HG03460 (cell line): Measurements from ENCODE around the gene RNF25.

Experiments
- ATAC-seq: cut with Tn5 transposase; IDR thresholded peaks from one replicate; pipeline ENCODE4 v1.9.1; 2021; ENCODE audit not compliant: unreplicated experiment

The RNF25 gene

GRCh38 chr2:218680061-218680460 lies 8.3 kb upstream of the RNF25 start:
- ATAC-seq: no peak

DNA sequence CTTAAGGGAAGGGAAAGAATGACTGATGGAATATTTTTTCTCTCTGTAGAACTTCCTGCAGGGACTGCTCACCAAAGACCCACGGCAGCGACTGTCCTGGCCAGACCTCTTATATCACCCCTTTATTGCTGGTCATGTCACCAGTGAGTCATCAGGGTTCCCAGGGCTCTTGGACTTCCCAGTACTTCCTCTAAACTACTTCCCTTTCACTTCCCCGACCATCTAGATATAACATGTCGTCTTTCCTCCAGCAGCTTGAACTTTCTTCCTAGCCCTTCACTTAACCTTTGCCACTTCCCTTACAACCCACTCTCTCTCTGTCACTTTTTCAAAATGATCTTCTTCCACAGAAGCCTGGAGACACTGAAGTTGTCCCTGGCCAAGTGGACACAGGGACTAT lies 7.3 kb upstream of the RNF25 start:
- no peak for ATAC-seq

GRCh38 chr2:218671097-218671653 lies 627 bp downstream of the RNF25 start:
- ATAC-seq: peak; percentile 5

DNA sequence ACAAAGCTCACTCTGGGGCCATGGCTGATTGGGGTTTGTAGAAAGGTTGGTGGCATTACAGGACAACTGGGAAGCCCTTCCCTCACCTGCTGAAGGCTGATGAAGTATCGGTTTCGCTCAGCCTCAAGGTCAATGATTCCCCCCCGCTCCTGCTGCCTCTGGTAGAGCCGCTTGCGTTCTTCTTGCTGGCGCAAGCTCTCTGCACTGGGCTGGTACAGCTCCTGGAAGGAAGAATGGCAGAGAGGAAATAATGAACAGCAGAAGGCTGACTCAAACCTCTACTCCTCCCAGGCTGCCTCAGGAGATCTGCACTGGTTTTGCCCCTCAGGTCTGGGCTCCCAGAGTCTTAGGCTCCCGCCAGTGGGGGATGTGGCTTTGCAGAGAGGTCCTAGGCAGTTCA lies 7.1 kb downstream of the RNF25 start:
- no peak for ATAC-seq

GRCh38 chr2:218663901-218664300 lies 7.9 kb downstream of the RNF25 start:
- ATAC-seq: no peak

DNA sequence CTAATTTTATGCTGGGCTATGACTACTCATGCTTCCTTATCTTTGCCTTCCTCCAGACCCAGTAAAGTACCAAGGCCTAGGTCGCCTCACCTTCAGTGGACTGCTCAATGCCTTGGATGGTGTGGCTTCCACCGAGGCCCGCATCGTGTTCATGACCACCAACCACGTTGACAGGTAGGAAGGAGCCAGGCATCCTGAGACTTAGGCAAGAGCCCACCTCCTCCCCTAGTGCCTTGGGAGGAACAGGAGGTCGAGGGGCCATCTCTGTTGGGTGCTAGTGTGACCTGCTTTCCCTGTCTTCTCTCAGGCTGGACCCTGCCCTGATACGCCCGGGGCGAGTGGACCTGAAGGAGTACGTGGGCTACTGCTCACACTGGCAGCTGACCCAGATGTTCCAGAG lies 9.0 kb downstream of the RNF25 start:
- no peak for ATAC-seq

DNA sequence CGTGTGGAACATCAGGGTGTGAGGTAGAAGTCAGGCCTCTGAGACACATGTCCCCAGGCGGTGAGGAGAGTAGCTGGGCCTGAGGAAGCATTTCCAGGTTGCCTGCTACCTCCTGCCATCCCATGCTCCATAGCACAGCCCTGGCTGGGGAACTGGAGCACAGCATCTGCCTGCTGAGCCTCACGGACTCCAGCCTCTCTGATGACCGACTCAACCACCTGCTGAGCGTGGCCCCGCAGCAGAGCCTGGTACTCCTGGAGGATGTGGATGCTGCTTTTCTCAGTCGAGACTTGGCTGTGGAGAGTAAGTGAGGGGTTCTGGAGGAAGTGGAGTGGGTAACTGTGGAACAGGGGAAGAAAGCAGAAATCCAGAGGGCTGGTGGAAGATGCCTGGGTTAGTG lies 9.4 kb downstream of the RNF25 start:
- ATAC-seq: no peak

- no peak for ATAC-seq
Observed at GRCh38 chr2:218659988-218660358, 11.8 kb downstream of the RNF25 start.

DNA sequence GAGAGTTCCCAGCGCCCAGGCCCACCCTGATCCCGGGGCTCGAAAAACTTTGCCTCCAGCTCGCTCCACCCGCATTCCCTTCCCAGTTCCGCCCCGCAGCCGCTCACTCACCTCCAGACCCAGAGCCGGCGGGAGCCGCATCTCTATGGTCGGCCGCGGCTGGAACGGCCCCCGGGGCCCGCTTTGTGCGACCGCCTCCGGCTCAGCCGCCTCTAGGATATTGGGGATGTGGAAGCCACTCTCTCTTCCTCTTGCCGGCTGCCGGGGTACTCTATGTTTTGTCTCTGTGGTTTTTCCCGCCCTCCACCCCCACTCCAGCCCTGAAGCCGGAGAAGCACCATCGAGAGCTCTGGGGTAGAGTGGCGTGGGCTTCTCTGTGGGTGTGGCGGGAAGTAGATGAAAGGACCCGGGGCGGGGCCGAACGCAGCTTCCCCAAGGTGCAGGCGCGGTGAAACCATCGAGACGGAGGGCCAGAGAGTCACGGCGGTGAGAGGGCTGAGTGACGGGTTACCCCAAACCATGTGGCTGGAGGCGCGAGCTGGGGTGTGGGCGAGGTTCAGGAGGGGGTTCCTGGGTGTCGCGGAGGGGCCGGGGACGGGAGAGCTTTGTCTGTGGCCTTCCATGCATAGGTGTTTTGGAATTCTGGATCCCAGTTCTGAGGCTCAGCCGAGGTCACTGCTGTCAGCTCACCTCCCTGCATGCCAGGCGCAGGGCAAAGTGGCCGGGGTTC lies 12.4 kb downstream of the RNF25 start, which contains the start of the genes BCS1L and ZNF142:
Gene BCS1L (plus strand): TSS at position 426 of the 730 bp plus-strand sequence. CDS start 1,305 bp downstream, outside the sequence.
Gene ZNF142 (minus strand): TSS at position 366 of the 730 bp plus-strand sequence. CDS start 3,194 bp downstream, outside the sequence.
- peak; percentile 98 for ATAC-seq

DNA sequence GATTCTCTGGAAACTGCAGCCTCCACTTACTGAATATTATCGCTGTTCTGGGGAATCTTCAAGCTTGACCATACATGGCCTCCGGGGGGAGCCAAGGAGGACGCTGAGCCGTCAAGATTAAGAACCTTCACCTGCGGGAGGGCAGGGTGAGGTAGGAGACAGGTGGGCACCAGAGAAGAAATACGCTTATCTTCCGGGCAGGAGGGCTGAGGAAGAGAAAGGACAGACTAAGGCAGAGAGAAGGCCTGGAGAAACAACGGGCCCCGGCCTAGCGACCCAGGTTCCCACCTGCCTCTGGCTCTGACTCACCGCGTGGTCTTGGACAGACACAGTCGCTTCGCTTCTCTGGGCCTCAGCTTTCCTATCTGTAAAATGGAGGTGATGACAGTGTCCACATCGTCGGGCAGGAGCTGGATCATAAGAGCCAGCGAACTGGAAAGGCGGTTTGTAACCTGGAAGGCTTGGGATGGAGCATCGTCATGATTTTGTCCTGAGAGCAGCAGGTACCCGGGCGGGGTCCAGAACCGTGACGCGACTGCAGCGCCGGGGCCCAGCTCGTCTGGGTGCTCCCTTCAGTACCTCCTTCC lies 13.0 kb downstream of the RNF25 start:
- ATAC-seq: peak; percentile 36

DNA sequence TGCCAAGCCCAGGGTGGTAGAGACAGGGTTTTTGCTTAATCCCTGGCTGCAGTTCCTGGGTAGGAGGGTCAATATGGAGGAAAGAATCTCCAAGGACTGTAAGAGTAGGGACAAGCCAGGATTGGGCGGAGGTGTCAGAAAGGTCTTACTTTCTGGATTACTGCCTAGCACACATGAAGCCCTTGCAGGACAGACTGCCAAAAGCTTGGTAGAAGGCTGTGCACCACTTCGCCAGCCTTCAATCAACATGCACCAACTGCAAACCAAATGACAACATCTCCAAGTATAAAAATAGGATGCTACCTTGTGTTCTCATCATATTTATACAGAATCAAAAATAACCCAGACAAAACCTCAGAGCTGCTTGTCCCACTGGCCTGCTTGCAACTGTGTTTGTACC lies 16.1 kb downstream of the RNF25 start:
- no peak for ATAC-seq

- ATAC-seq: no peak
Observed at GRCh38 chr2:218648787-218649100, 23.1 kb downstream of the RNF25 start.

GRCh38 chr2:218648088-218648786 lies 23.6 kb downstream of the RNF25 start:
- no peak for ATAC-seq

- ATAC-seq: peak; percentile 53
Observed at GRCh38 chr2:218645126-218645525, 26.7 kb downstream of the RNF25 start.

GRCh38 chr2:218644721-218645120 lies 27.1 kb downstream of the RNF25 start:
- no peak for ATAC-seq

DNA sequence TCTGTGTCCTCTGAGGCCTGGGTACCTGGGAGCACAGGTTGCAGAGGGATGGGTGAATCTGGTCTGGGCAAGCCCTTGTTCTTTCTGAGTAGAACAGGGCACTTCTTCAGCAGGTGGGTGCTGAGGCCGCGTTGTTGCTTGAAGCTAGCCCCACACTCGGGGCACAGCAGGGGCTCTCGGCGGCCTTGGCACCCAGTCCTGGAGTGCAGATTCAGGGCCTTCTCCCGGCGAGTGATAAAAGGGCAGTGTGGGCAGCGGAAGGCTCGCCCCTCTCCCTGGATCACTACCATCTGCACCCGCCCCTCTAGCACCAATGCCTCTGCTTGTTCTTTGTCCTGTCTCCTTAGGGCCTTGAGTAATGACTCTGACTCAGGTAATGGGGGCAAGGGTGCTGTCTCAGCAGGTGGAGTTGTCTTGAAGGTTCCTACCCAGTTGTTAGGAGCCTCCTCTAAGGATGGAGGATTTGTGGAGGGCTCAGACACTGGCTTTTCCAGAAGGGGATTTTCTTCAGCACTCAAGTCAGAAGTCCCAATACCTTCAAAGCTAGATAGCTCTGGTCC lies 28.0 kb downstream of the RNF25 start:
- ATAC-seq: no peak

DNA sequence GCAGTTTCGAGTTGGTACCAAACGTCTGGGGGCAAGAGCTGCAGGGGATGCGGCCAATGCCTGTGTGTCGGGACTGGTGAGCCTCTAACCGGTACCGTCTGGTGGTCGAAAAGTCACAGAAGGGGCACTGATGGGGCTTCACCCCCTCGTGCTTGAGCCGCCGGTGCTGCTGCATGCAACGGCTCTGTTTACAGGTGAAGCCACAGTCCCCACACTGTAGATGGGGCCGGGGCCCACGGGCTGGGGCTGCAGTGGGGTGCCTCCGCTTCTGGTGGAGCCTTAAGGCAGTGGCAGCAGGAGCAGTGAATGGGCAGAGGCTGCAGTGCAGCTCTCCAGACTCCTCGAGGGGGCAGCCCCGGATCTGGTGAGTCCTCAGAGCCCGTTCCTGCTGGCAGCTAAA lies 29.0 kb downstream of the RNF25 start:
- ATAC-seq: no peak

DNA sequence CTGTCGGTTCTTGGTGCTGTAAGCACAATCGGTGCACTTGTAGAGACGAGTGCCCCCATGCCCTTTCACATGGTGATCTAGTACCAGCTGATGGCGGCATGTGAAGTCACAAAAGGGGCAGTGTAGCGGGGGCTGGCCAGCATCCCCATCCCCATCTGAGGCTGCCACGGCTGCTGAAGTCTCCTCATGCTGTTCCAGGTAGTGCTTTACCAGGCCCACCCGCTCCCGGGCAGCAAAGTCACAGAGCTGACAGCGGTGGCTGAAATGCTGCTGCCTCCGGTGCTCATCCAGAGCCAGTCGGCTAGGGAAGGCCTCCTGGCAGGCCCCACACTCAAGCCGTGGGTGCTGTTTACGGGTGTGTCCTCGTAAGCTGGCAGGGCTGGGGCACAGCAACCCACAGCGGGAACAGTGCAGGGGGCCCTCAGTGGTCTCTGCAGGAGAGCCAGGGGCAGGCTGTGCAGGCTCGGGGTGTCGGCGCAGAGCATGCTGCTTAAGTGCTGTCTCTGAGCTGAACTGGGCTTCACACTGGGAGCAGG lies 29.6 kb downstream of the RNF25 start:
- ATAC-seq: no peak

DNA sequence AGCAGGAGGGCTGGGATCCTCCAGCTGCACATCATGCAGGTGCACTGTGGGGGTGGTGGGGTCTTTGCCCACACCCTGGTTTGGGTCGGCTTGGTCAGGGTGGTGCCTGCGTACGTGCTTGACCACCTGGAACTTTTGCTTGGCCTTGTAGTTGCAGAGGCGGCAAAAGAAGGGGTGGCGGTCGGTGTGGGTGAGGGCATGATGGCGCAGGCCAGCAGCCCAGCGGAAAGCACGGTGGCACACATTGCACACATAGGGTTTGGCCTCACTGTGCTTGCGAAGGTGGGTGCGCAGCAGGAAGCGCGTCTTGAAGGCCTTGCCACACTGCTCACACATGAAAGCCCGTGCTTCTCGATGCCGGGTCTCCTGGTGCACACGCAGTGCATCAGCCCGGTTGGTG lies 33.4 kb downstream of the RNF25 start:
- no peak for ATAC-seq

- ATAC-seq: no peak
Observed at GRCh38 chr2:218635719-218636118, 36.1 kb downstream of the RNF25 start.

- ATAC-seq: no peak
Observed at GRCh38 chr2:218631837-218632236, 40.0 kb downstream of the RNF25 start.
